HG02763 (cell line): ENCODE results near the gene DAB2IP.

Experiments
- ATAC-seq: cut with Tn5 transposase; IDR thresholded peaks from one replicate; pipeline ENCODE4 v1.9.1; 2021; ENCODE audit warnings: mild to moderate bottlenecking, moderate library complexity; ENCODE audit not compliant: unreplicated experiment

Gene DAB2IP

DNA sequence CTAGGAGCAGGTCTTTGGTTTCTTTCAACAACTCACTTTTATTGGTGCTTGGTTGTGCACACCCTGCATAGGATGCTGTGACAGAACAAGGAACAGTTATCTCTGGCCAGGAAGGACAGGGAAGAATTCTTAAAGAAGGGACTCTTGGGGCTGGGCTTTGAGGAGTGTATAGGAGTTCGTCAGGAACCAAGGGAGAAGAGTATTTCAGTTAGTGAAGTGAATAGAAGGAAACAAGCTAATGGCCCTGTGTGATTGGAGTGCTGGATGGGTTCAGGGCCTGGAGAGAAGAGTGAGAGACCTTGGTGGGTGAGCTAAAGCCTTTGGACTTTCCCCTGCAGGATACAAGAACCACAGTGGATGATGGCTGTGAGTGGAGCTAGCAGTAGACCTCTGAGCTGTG, 32.2 kb downstream of the DAB2IP start:
- no peak for ATAC-seq

DNA sequence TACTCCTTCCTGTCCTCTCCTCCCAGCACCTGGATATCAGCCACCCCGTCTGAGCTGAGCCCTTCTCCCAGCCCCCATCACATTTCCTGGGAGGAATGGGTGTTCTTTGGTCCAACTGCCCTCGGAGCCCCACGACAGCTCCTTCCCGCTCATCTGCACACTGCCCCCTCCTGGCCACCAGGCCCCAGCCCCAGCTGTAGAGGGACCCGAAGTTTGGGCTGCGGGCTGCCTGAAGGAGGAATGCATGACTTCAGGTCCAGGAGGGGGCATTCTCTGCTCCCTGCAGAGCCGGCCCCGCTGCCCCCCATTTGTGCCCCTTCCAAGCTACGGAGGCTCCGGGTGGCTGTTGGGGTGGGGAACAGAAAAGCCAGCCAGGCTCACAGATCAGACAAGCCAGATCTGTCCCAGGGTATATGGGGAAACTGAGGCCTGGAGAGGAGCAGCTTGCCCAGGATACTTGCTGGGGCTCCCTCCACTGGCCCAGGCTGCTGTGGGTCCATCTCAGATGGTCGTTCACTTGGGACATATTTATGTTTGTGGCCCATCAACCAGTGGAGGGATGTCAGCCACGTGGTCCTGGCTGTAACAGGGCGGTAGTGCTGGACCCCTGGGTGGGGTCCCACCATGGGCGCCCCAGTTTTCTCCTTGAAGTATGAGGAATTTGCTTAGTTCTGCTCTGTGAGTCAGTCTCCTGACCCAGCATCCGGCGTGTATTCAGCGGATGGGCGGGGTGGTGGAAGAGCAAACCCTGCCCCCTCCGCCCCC, 33.1 kb downstream of the DAB2IP start:
- ATAC-seq: no peak

DNA sequence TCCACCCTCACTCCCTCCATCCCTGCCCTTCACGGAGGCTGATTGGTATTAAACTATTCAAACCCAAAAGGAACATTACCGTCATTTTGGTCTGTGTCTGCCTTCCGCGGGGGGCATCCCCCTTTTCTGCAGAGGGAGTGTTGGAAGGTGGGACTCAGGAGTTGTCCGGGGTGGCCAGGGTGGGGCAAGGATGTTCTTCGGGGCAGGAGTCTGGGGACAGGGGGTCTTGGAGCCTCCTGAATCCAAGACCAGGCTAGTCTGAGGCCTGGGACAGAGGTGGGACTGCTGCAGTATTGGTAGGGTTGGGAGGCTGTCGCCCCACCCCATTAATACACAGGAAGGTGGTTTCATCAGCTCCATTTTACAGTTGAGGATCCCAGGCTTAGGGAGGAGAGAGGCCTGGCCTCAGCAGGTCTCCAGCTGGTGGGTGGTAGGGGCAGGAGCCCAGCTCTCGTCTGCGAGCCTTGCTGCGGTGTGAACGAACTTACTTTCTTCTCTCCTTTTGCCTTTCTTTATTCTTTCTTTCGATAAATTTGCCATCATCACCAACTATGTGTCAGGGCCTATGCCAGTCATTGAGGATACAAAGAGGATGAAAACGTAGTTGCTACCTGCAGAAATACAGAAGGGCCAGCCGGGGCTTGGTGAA, 33.8 kb downstream of the DAB2IP start:
- no peak for ATAC-seq

DNA sequence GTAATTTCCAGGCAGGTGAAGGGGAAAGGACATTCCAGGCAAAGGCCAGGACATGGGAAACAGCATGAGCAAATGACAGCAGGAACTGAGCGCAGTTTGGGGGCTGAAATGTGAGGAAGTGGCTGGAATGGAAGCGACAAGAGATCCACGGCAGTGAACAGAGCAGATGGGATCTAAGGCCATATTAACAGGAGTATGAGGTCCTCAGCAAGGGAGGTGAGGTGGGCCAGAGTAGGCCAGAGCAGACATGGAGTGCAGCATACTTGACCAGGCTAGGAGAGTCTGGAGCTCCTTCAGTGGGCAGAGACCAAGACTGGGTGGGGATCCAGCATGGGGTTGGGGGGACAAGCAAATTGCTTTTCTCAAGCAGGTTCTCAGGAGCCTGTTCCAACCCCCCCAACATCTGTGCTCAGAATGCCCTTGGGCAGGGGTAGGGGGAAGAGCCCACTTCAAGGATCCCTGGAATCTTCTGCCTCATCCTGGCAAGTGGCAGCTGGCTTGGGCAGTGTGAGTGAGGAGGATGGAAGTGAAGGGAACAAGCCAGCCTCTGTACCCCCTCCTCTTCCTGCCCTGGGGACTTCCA, 34.5 kb downstream of the DAB2IP start:
- ATAC-seq: no peak

DNA sequence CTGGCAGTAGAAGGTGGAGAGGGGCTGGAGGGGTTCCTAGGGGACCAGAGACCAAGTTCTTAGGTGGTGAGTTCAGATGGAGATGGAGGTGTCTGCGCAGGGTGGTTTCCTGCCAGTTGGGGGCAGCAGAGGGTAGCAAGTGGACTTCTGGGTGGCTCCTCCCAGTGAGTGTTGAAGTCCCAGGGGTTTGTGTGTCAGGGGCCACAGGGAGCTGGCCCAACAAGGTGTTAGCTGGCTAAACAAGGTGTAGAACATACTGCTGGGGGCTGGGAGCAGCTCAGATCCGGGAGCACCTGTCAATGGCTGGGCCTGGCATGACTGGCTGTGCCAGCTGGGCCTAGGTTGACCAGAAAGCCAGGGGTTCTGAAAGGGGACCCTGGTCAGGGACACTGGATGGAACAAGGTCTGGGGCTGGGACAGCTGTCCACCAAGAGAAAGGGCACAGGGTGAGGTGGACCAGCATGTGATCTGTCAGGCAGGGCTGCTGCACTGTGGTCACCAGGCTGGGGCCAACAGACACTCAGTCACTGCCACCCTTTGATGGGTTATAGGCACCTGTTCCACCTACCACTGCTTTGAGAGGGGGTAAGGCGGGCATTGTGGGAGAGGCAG, 35.6 kb downstream of the DAB2IP start:
- ATAC-seq: no peak

DNA sequence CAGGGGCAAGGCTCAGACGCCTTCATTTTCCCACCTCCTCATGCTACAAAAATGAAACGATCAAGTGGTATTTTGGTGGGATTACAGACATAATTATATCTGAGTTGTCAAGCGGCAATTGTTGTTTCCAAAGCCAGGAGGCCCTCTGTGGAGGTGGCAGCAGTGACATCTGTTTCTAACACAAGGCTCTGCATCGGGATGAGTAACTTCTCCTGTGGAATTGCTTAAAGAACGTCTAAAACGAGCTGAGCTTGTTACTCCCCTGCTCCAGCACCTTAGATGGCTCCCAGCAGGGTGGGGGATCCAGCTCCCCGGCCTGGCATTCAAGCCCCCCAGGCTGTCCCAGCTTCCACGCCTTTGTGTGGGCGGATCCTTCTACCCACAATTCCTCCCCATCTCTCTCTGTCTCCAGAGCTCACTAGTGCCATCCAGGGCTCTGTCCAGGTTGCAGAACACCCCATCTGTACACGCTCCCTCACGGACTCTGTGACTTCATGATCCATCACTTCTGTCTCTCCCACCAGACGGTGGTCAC, 36.8 kb downstream of the DAB2IP start:
- ATAC-seq: no peak

DNA sequence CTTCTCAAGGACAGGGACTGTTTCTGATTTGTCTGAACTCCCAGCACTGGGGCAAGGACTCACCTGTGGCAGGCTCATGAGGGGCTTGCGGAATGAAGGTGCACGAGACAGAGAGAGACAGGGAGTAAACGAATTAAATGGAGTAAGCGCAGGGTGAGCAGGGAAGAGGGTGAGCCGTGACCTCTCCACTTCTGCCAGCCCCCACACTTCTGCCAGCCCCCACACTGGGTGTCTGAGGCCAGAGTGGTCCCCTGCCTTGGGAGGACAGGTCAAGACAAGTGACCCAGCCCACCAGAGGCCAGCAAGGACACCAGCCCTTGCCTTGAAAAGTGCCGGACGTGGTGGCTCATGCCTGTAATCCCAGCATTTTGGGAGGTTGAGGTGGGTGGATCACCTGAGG, 37.2 kb downstream of the DAB2IP start:
- no peak for ATAC-seq

DNA sequence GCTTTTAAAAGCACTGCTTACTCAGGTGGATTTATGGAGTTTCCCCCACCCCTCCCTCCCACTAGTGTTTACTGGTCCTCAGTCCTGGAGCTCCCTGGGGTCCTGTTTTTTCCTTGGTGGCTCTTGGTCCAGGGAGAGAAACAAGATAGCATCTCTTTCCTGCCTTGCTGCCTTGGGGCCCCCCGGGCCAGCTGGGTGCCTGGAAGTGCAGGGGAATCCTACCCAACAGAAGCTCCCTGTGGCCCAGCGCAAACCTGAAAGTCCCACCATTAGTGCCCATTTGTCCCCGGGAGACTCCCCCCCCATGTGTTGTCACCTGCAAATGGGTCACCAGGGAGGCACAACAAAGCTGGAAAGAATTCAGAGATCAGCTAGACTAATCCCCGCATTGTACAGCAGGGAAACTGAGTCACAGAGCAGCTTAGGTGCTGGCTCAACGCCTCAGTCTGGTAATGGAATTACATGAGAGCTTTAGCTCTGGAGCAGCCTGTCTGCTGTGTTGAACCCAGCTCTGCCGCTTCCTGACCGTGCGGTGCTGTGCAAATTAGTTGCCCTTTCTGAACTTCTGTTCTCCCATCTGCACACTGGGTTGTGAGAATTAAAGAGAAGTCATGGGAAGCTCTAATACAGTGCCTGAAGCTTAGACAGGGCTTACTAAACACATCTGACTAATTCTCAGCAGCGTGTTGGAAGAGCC, 38.2 kb downstream of the DAB2IP start:
- ATAC-seq: no peak

DNA sequence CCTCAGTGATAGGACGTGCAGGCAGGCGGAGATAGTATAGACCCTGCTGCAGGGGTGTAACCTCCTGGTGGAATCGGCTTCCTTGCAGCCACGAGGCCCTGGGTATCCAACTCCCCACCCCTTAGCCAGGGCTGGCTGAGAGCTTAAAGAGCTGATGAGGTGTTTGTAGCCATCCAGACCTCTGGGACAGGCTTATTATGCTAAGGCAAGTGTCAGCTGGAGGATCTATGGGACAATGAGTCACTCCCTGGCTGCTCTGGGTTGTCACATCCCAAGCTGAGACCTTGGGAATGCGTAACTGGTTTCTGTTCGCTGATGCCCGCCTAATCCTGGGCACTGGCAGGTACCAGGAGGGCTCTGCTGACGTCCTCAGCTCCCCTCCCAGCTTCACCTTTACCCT, 38.9 kb downstream of the DAB2IP start:
- no peak for ATAC-seq

DNA sequence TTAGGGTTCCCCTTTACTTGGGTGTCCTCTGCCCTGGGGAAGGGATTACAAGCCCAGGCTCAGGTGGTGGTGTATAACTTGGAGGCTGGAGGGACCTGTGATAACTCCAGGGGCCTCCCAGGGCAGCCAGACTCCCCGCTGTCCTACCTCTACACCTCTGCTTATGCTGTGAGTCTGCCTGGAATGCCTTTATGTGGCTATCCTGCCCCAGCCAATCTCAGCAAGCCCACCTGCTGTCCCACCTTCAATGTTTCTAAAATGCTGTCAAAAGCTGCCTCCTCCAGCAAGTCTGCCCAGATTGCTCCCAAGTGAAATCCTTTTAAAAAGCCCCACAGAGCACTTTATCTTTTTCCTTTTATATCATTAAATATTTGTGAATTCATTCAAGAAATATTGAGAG, 39.3 kb downstream of the DAB2IP start:
- ATAC-seq: no peak

DNA sequence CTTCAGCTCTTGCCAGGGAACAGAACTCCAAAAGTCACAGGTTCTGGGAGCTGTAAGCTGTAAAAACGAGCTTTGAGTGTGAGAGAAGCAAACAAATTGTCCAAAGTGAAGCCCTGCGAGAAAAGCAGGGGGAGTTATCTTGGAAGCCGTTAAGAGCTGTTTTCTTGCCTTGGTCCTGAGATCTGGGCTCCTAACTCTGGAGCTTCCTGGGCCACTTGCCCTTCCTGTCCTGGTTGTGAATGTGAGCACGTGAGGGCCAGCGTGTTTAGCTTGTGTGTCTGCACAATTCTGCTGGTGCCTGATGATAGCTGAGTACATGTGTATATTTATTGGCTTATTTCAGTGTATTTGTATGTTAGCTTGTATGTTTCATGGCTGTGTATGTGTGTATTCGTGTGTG, 40.5 kb downstream of the DAB2IP start:
- no peak for ATAC-seq

DNA sequence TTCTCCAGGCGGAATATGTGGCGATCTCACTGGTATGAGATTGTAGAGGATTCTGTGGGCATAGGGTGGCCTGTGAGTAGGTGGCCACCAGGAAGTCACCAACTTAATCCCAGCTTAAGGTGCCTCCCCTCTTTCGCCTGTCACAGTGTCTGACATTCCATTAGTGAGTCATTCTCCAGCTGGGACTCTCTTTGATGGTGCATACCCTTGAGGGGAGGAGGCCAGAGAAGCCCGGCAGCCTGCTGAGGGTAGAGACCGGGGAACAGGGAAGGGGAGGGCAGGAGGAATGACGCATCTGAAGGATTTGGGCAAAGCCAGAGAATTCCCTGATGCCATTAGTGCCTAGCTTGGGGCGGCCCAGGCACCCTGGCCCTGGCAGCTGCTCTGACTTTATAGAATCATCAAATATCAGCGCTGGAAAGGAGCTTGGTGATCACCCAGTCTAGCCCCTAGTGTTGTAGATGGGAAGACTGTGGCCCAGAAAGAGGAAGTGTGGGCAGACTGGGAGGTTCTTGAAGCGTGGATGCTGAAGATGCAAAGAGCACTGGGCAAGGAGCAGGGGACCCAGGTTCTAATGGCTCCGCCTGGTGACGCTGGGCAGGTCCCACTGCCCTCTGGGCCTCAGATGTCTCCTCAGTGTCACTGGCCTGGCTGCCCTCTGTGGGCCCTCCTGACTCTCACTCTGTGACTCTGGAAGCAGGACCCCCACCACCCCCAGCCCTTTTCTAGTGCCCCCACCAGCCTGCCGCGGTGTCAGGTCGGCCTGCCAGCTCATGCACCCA, 41.4 kb downstream of the DAB2IP start:
- no peak for ATAC-seq

DNA sequence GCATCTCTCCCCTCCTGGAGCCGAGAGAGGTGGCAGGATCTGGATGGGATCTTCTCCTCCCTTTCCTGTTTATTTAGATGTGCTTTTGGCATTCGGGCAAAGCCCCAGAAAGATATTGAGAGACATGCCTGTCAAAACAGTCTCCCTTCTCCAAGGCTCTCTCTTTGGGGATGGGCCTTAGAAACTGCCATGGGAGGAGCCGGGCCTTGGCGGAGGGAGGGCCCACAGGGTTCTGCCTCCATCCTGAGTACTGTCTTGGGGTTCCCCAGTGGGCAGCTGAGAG, 41.9 kb downstream of the DAB2IP start:
- no peak for ATAC-seq

DNA sequence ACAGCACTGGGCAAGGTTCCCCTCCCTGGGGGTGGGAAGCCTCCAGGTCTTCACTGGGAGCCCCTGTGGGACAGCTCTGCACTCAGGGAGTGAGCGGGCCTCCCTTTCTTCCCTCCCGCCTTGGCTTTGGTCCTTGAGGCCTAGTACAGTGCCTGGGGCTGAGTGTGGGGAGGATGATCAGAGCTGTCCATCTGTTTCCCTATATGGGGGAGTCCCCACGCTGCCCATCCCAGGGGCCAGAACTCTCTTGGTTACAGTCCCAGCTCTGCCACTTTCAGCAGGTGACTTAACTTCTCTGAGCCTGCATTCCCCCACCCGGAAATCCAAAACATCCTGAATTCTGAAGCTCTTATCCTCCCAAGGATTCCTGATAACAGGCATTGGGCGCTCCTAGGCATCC, 42.6 kb downstream of the DAB2IP start:
- no peak for ATAC-seq

DNA sequence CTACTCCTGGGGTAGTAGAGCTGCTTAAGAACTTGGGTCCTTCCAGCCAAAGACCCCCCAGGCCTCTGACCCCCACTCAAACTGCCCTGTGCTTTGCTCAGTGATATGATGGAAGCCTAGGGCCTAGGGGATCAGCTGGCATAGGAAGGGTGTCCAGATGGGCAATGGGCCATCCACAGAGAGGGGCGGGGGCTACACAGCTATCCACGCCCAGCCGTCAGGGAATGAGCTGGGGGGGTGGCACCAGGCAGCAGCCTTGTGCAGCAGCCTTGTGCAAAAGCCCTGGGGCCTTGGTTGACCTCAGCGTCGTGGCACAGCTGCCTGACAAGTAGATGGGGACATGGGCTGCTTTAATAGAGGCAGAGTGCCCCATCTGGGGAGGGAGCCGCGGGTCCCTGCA, 43.2 kb downstream of the DAB2IP start:
- ATAC-seq: no peak

DNA sequence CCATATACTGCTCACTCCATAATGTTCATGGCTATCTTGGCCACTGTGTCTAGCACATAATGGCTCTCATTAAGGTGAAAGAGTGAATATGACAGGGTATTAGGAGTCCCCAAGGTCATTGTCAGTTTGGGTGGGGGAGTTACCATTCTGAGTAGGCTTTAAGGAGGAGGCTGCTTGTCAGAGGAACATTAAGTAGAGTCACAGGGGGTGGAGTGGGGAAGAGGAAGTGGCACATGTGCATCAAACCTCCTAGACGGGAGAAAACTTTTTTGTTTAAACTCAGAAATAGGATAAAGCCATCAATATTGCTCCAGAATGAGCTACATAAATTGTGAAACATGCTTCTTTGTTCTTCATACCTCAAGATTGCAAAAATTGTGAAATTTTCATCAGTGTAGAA, 45.5 kb downstream of the DAB2IP start:
- no peak for ATAC-seq

DNA sequence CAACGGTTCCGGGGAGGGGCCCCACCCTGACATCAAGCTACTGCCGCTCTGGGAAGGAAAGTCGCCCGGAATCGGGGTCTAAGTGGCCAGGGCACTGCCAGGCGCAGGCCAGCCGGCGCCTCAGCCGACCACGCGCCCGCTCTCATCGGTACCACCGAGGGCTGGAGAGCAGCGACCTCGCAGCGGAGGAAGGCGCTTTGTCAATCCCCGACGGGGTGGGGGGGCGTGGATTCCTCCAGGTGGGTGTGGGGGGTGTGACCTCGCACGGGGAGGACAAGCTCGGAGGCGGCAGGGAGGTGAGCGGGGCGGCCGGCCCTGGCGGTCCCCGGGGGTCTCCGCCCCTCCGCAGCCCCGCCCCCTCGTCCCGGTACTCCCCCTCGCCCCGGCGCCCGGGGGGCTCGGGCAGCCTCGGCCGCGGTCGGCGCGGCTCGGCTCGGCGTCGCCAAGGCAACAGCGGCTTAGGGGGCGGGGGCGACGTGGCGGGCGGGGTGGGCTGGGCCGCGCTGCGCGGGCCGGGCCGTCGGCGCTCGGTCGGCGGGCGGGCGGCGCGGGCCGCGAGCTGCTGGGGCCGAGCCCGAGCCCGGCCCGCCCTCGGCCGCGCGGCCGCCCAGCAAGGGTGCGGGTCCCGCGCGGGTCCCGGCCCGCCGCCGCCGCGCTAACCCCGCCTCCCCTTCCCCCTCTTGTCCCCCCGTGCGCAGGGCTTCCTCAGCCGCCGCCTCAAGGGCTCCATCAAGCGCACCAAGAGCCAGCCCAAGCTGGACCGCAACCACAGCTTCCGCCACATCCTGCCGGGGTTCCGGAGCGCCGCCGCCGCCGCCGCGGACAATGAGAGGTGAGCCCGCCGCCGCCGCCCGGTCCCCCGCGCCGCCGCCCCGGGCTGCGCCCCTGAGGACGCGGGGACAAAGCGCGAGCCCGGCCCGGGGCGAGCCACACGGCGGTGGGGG, 47.5 kb downstream of the DAB2IP start:
- ATAC-seq: no peak

DNA sequence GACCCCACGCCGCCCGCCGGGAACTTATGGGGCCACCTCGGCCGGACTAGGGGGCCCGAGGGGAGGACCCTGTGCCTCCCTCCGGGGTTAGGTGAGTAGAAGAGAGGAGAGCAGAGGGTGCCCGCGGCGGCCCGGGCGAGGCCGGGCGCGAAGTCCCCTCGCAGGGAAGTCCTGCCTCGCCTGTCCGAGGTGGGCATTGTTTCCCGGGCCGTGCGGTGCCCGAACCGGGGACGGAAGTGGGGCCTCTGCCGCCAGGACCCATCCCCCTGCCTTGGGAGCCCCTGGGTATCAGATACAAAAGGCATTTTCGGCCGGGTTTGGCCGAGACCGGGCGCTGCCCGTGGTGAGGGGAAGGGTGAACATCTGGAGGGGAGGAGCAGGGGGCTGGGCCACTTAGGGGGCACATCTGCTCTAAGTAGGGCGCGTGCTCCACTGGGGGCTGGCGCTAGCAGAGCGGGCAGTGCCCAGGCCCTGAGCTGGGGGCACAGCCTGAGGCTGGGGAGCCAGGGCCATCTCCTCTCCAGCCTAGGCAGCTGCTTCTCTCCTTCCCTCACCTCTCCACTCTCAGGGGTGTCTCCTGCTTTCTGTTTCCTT, 48.2 kb downstream of the DAB2IP start:
- ATAC-seq: no peak

DNA sequence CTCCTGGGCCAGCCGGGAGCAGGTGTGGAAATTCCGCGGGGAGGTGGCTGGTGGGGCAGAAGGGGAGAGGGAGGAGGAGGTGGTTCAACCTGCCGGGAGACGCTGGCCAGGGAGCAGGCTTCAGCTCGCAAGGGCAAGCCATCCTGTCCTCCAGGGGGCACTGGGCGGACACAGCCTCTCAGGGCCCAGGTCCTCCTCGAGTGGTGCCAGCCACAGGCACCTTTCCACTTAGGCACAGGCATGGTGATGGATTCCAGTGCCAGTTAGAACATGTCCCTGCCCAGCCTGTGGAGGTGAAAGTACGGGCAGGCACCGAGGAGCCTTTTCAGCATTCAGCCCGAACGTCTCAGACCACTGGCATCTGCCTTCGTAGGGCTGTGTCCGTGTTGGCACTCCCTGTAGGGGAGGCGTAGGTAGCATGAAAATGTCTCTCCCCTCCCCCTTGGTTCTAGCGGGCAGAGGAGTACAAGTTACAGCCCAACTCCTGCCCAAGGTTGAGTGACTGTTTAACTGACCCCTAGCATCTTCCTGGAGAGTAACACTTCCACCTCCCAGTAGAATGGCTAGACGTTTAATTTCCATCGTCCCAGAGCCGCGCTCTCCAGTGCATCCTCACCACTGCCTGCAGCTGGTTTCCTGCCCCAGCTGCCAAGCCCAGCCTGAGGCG, 48.9 kb downstream of the DAB2IP start:
- ATAC-seq: no peak
